ENCODE data around the gene DAB1. TPM values are rescaled to one million over a fixed set of nuclear protein-coding genes. Genes with fewer than 3 reads are reported as not detected.

DAB1 gene
- total RNA-seq, 1 experiment from 2014 or later, result not detected

GRCh38 chr1:57164584-57164983 lies 259.3 kb downstream of the DAB1 start:
- no peak for DNase-seq (ENCODE audit: low spot score)

- DNase-seq (ENCODE audit: low spot score), result no peak
These were observed 260.1 kb downstream of the DAB1 start for GRCh38 chr1:57163789-57164188.

- no peak for DNase-seq (ENCODE audit: low spot score)
These were observed 260.5 kb downstream of the DAB1 start for GRCh38 chr1:57163325-57163724.

- no peak for DNase-seq (ENCODE audit: low spot score)
These were observed 261.1 kb downstream of the DAB1 start for GRCh38 chr1:57162607-57163261.

GRCh38 chr1:57160594-57160993 lies 263.3 kb downstream of the DAB1 start:
- no peak for DNase-seq (ENCODE audit: low spot score)

GRCh38 chr1:57158604-57158998 lies 265.3 kb downstream of the DAB1 start:
- DNase-seq (ENCODE audit: low spot score), result no peak

- no peak for DNase-seq (ENCODE audit: low spot score)
These were observed 265.8 kb downstream of the DAB1 start for GRCh38 chr1:57157818-57158603.

GRCh38 chr1:57156907-57157306 lies 267.0 kb downstream of the DAB1 start:
- DNase-seq (ENCODE audit: low spot score), result no peak

GRCh38 chr1:57146100-57146499 lies 277.8 kb downstream of the DAB1 start:
- no peak for DNase-seq (ENCODE audit: low spot score)

GRCh38 chr1:57142999-57143398 lies 280.9 kb downstream of the DAB1 start:
- no peak for DNase-seq (ENCODE audit: low spot score)

- no peak for DNase-seq (ENCODE audit: low spot score)
These were observed 281.7 kb downstream of the DAB1 start for GRCh38 chr1:57142169-57142568.

- no peak for DNase-seq (ENCODE audit: low spot score)
These were observed 285.3 kb downstream of the DAB1 start for GRCh38 chr1:57138432-57139078.

GRCh38 chr1:57137980-57138379 lies 285.9 kb downstream of the DAB1 start:
- DNase-seq (ENCODE audit: low spot score), result no peak

- DNase-seq (ENCODE audit: low spot score), result no peak
These were observed 289.1 kb downstream of the DAB1 start for GRCh38 chr1:57134803-57135202.

- no peak for DNase-seq (ENCODE audit: low spot score)
These were observed 290.2 kb downstream of the DAB1 start for GRCh38 chr1:57133686-57134085.

GRCh38 chr1:57132993-57133622 lies 290.8 kb downstream of the DAB1 start:
- no peak for DNase-seq (ENCODE audit: low spot score)

GRCh38 chr1:57131701-57132394 lies 292.0 kb downstream of the DAB1 start:
- DNase-seq (ENCODE audit: low spot score), result no peak

GRCh38 chr1:57131257-57131656 lies 292.6 kb downstream of the DAB1 start:
- DNase-seq (ENCODE audit: low spot score), result no peak

GRCh38 chr1:57129865-57130264 lies 294.0 kb downstream of the DAB1 start:
- no peak for DNase-seq (ENCODE audit: low spot score)

- no peak for DNase-seq (ENCODE audit: low spot score)
These were observed 295.9 kb downstream of the DAB1 start for GRCh38 chr1:57127976-57128375.

- DNase-seq (ENCODE audit: low spot score), result no peak
These were observed 299.0 kb downstream of the DAB1 start for GRCh38 chr1:57124768-57125446.
